Measurements from ENCODE around the gene GRK2. TPM values are rescaled to one million over a fixed set of nuclear protein-coding genes. Genes with fewer than 3 reads are reported as not detected.

GRK2 gene
- total and polyA plus RNA-seq, 9 of the 15 experiments (the other 6 are each of a cell fraction or from before 2014, with no cell fraction given): 0.24 to 95.8 (median 56.5) TPM

DNA sequence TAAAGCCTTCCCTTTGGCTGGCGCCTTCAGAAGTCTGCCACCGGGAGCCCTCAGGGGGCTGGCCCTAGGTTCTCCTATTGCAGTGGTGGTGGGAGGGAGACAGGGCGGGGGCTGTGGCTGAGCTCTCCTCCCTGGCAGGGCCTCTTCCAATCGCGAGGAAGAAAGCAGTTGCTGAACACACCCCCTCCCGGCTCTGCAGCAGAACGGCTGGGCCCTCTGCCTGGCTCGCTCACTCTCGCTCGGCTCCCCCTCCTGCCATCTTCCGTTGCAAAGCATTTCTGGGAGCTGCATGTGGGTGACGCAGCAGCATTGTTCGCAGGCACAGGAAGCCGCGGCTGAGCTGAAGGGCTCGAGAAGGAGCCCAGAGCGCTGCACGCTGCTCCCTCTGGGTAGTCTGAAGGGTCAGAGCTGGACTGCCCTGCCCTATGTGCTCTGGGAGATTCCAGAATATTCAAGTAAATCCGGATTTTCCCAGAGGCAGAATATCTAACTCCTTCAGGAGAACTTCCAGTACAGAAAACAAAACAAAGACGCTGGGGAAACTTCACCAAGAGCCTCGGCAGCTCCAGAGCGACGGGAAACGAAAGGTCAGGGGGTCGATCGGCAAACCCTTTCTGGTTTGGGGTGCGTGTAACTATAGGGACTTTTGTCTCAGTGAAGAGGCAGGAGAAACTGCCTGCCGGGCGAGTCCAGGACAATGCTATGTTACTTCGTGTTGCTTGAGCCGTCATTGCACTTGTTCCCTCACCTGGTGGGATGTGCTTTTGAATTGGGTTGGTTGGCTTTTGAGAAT is 26.3 kb upstream of the GRK2 start (continued):
- TF ChIP-seq HSF4 (CRISPR knock-in tag; IDR thresholded peaks at IDR 0.05; ENCODE audit: borderline replicate concordance) (no peak), LEF1 (IDR thresholded peaks at IDR 0.05) (peak; percentile 20; the same call in 1 of the 2 replicates), ZNF24 (IDR thresholded peaks at IDR 0.05) (no peak), DIDO1 (tag; IDR thresholded peaks at IDR 0.05; ENCODE audit: low read depth) (no peak), BCLAF1 (IDR thresholded peaks at IDR 0.05; ENCODE audit: borderline replicate concordance in 1 of 2, control insufficient read depth in 1 of 2, low read depth in 2 of 2, low read length in 1 of 2) (no peak), LARP7 (IDR thresholded peaks at IDR 0.05) (no peak), ILK (tag; IDR thresholded peaks at IDR 0.05; ENCODE audit: borderline replicate concordance, low read depth) (no peak), SMARCC2 (IDR thresholded peaks at IDR 0.05; ENCODE audit: low read depth) (no peak), ARID2 (IDR thresholded peaks at IDR 0.05) (peak; percentile 7; the same call in 1 of the 2 replicates), FOXP4 (CRISPR knock-in tag; IDR thresholded peaks at IDR 0.05; ENCODE audit: borderline replicate concordance) (no peak), PML (IDR thresholded peaks at IDR 0.05; ENCODE audit: low read length) (peak; percentile 69), ZFPM2 (CRISPR knock-in tag; IDR thresholded peaks at IDR 0.05) (no peak), PTRF (tag; IDR thresholded peaks at IDR 0.05) (no peak), AFF4 (CRISPR knock-in tag; IDR thresholded peaks at IDR 0.05) (peak; percentile 97), NFYB (IDR thresholded peaks at IDR 0.05; ENCODE audit: extremely low read depth, insufficient read length) (peak; percentile 26), ZNF41 (CRISPR knock-in tag; conservative IDR thresholded peaks at IDR 0.05) (no peak), PHB2 (IDR thresholded peaks at IDR 0.05; ENCODE audit: low read depth) (no peak)
- TF ChIP-seq, protein P1, sequence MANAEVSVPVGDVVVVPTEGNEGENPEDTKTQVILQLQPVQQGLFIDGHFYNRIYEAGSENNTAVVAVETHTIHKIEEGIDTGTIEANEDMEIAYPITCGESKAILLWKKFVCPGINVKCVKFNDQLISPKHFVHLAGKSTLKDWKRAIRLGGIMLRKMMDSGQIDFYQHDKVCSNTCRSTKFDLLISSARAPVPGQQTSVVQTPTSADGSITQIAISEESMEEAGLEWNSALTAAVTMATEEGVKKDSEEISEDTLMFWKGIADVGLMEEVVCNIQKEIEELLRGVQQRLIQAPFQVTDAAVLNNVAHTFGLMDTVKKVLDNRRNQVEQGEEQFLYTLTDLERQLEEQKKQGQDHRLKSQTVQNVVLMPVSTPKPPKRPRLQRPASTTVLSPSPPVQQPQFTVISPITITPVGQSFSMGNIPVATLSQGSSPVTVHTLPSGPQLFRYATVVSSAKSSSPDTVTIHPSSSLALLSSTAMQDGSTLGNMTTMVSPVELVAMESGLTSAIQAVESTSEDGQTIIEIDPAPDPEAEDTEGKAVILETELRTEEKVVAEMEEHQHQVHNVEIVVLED (CRISPR knock-in tag; IDR thresholded peaks at IDR 0.05): no peak

All from K562 (cell line).